ENCODE measurements around the gene RFX2.
"Not testable (repeated sequence)": the region's sequence is repeated elsewhere in the genome, so short reads cannot be mapped to it uniquely, and the experiment has no call there.

Gene RFX2

GRCh38 chr19:6007866-6008265 lies 102.4 kb downstream of the RFX2 start:
- DNase-seq, result no peak

GRCh38 chr19:6006896-6007295 lies 103.4 kb downstream of the RFX2 start:
- no peak for DNase-seq

- not testable (repeated sequence) for DNase-seq
Measured at GRCh38 chr19:6006070-6006446, 104.2 kb downstream of the RFX2 start.

GRCh38 chr19:6005321-6006069 lies 104.8 kb downstream of the RFX2 start:
- no peak for DNase-seq

- no peak for DNase-seq
Measured at GRCh38 chr19:6003976-6004375, 106.3 kb downstream of the RFX2 start.

GRCh38 chr19:6002591-6002990 lies 107.7 kb downstream of the RFX2 start:
- DNase-seq, result no peak

- no peak for DNase-seq
Measured at GRCh38 chr19:6000228-6000847, 110.0 kb downstream of the RFX2 start.

GRCh38 chr19:5999693-6000092 lies 110.6 kb downstream of the RFX2 start:
- no peak for DNase-seq

- DNase-seq, result no peak
Measured at GRCh38 chr19:5997371-5997770, 112.9 kb downstream of the RFX2 start.

GRCh38 chr19:5996623-5997320 lies 113.5 kb downstream of the RFX2 start:
- DNase-seq, result no peak

GRCh38 chr19:5996102-5996501 lies 114.2 kb downstream of the RFX2 start:
- DNase-seq, result no peak

GRCh38 chr19:5995606-5996005 lies 114.7 kb downstream of the RFX2 start:
- no peak for DNase-seq

GRCh38 chr19:5994405-5995165 lies 115.7 kb downstream of the RFX2 start:
- DNase-seq, result no peak

GRCh38 chr19:5993648-5994358 lies 116.5 kb downstream of the RFX2 start:
- DNase-seq, result no peak

- DNase-seq, result no peak
Measured at GRCh38 chr19:5993201-5993600, 117.1 kb downstream of the RFX2 start.

- DNase-seq, result no peak
Measured at GRCh38 chr19:5992756-5993155, 117.5 kb downstream of the RFX2 start.

GRCh38 chr19:5991244-5991838 lies 119.0 kb downstream of the RFX2 start:
- DNase-seq, result no peak

- DNase-seq, result no peak
Measured at GRCh38 chr19:5990289-5990797, 120.0 kb downstream of the RFX2 start.

GRCh38 chr19:5989388-5990074 lies 120.8 kb downstream of the RFX2 start:
- no peak for DNase-seq

- DNase-seq, result no peak
Measured at GRCh38 chr19:5988517-5989387, 121.5 kb downstream of the RFX2 start.

All from activated CD4-positive, CD25-positive, alpha-beta regulatory T cell treated with anti-CD3 and anti-CD28 coated beads, Interleukin-2, amount 50 U/mL, for 72 hours (primary cell).